ENCODE results near the gene DPF3. TPM values are rescaled to one million over a fixed set of nuclear protein-coding genes. Genes with fewer than 3 reads are reported as not detected.

Gene DPF3
- total RNA-seq, 4 donors from 2014 or later: 0.39 to 3.4 (median 1.6) TPM

GRCh38 chr14:72708222-72708621 lies 185.7 kb downstream of the DPF3 start:
- 84% methylated on average over 12 of the region's 12 CpGs for WGBS
- Histone ChIP-seq H3K36me3 (no peaks in the 10 kb centered on the region), H3K27ac (no peak overlapping the region), H3K4me3 (no peak overlapping the region), H3K27me3 (no peaks in the 10 kb centered on the region), H3K4me1 (no peaks in the 10 kb centered on the region), H3K9me3 (no peaks in the 10 kb centered on the region)
- TF ChIP-seq EP300 (IDR thresholded peaks at IDR 0.05) (no peak), CTCF (IDR thresholded peaks at IDR 0.05) (no peak), POLR2AphosphoS5 (IDR thresholded peaks at IDR 0.05) (no peak), POLR2A (IDR thresholded peaks at IDR 0.05) (no peak)
- DNase-seq (ENCODE audit: low spot score in 2 of 2): no peak

- DNase-seq (ENCODE audit: low spot score in 2 of 2): no peak
- WGBS: 85% methylated on average over 2 of the region's 2 CpGs
- no peak overlapping the region for H3K27ac ChIP-seq
Measured at GRCh38 chr14:72706485-72706884, 187.4 kb downstream of the DPF3 start.

GRCh38 chr14:72704502-72704901 lies 189.4 kb downstream of the DPF3 start:
- Histone ChIP-seq H3K36me3 (no peaks in the 10 kb centered on the region), H3K4me1 (peaks cover 21% of the 10 kb centered on the region), H3K27me3 (no peaks in the 10 kb centered on the region), H3K9me3 (no peaks in the 10 kb centered on the region), H3K27ac (no peak overlapping the region), H3K4me3 (no peak overlapping the region)
- WGBS: 57% methylated on average over 3 of the region's 3 CpGs
- DNase-seq (ENCODE audit: low spot score in 2 of 2): no peak
- TF ChIP-seq CTCF (IDR thresholded peaks at IDR 0.05) (no peak), POLR2A (IDR thresholded peaks at IDR 0.05) (no peak), EP300 (IDR thresholded peaks at IDR 0.05) (no peak), POLR2AphosphoS5 (IDR thresholded peaks at IDR 0.05) (no peak)

More at GRCh38 chr14:72706485-72706884, 187.4 kb downstream of the DPF3 start:
- Histone ChIP-seq H3K4me1 (peaks cover 7% of the 10 kb centered on the region), H3K27me3 (no peaks in the 10 kb centered on the region), H3K36me3 (no peaks in the 10 kb centered on the region), H3K9me3 (no peaks in the 10 kb centered on the region), H3K4me3 (no peak overlapping the region)
- no peak for TF ChIP-seq CTCF (IDR thresholded peaks at IDR 0.05)
- TF ChIP-seq POLR2AphosphoS5 (IDR thresholded peaks at IDR 0.05): no peak

GRCh38 chr14:72701605-72702004 lies 192.3 kb downstream of the DPF3 start:
- no peak for DNase-seq (ENCODE audit: low spot score in 2 of 2)
- Histone ChIP-seq H3K36me3 (no peaks in the 10 kb centered on the region), H3K9me3 (no peaks in the 10 kb centered on the region), H3K4me3 (no peak overlapping the region), H3K4me1 (peaks cover 21% of the 10 kb centered on the region), H3K27ac (no peak overlapping the region), H3K27me3 (no peaks in the 10 kb centered on the region)
- TF ChIP-seq POLR2A (IDR thresholded peaks at IDR 0.05) (no peak), CTCF (IDR thresholded peaks at IDR 0.05) (no peak), POLR2AphosphoS5 (IDR thresholded peaks at IDR 0.05) (no peak), EP300 (IDR thresholded peaks at IDR 0.05) (no peak)
- 55% methylated on average over 7 of the region's 7 CpGs for WGBS

- Histone ChIP-seq H3K9me3 (no peaks in the 10 kb centered on the region), H3K27me3 (no peaks in the 10 kb centered on the region), H3K4me1 (peaks cover 21% of the 10 kb centered on the region), H3K27ac (no peak overlapping the region), H3K36me3 (no peaks in the 10 kb centered on the region), H3K4me3 (no peak overlapping the region)
- 55% methylated on average over 7 of the region's 7 CpGs for WGBS
- no peak for DNase-seq (ENCODE audit: low spot score in 2 of 2)
- no peak for TF ChIP-seq CTCF (IDR thresholded peaks at IDR 0.05)
- TF ChIP-seq POLR2AphosphoS5 (IDR thresholded peaks at IDR 0.05): no peak
- no peak for TF ChIP-seq POLR2A (IDR thresholded peaks at IDR 0.05)
- TF ChIP-seq EP300 (IDR thresholded peaks at IDR 0.05): no peak
Measured at GRCh38 chr14:72701237-72701565, 192.7 kb downstream of the DPF3 start.

Measured in suprapubic skin (tissue), 4 donors.